GM19239 (cell line): ENCODE results near the gene C4BPB.
"Not testable (repeated sequence)": the region's sequence is repeated elsewhere in the genome, so short reads cannot be mapped to it uniquely, and the experiment has no call there.

Experiments
- DNase-seq: peaks from one replicate; pipeline ENCODE4 v3.0.0; 2011; ENCODE audit warnings: low spot score; ENCODE audit not compliant: insufficient read length
- FAIRE-seq: peaks from 2 replicates; lab custom pipeline; 2011; peaks lifted over from hg19 to GRCh38; lab: Jason Lieb, UNC

Gene C4BPB, protein sequence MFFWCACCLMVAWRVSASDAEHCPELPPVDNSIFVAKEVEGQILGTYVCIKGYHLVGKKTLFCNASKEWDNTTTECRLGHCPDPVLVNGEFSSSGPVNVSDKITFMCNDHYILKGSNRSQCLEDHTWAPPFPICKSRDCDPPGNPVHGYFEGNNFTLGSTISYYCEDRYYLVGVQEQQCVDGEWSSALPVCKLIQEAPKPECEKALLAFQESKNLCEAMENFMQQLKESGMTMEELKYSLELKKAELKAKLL

DNA sequence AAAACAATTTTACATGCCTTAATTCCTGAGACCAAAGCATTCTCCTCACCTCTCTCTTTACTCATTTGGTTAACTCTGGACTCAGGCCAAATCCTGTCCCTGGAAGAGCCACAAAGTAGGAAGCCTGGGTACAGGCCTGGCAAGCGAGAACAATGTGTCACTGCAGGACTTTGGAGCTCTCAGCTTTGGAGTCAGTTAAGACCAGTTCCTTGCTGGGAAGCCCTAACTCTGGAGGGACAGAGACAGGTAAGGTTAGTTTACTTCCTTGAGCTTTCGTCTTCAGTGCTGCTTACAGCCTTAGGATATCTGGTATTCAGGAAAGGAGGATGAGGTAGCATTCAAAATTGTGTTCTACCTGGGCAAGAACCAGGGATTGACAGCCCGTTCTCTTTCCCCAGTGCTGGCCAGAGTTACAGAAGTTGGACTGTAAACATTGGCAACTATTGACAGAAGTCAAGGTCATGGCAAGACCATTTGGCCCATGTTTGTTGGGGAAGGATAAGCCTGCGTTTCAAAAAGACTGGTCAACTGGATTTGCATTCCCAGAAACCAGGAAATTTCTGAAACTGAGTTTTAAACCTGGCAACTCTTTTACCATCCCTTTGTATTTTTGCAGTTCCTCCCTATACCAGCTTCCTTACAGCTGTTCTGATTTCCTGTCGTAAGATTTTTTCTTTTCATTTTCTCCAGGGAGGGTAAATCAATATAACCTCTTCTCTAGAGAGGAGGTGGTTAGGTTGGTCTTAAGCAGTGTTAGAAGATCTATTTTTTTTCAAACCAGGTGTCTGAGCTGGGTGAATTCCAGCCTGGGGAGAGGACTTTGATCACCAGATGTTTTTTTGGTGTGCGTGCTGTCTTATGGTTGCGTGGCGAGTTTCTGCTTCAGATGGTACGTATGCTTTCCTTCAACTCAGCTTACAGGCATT is at the start of gene C4BPB:
Gene C4BPB (plus strand): TSS at position 160 of the 926 bp plus-strand sequence. CDS start 672 bp downstream, at position 832.
- DNase-seq = no peak
- peak; percentile 66 for FAIRE-seq

DNA sequence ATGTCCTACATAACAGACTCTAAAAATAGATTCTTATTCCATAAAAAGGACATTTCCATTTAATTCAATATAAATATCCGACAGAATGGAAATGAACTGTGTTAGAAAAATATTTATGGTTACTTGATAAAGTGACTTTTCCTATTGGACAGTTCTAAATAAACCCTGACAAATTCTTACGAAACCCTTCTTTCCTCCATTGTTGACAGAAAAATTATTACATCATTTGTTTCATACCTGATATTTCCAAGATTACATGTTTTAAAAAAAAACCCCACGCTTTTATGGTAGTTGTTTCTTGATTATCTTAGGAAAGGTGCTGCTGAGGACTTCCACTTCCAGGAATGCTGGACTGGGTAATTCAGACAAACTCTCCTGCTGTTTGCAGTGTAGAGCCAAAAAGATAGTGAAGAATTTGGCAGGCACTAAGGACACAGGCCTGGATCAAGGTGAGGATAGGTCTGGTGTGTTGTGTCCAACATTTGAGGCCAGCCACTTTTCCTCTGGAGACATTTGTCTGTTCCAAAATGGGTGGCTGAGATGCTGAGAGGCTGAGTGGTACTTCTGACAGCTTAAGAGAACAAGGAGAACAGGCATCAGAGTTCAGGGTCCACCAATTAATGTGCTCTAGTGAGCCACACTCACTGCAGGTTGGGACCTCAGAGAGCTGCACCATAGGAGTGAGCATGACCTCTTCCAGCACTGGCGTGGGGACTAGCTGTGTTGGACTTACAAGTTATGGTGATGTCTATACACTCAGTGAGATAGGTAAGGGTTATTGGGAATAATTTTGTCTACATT is 49.1 kb upstream of the C4BPB start:
- no peak for FAIRE-seq
- DNase-seq = no peak

DNA sequence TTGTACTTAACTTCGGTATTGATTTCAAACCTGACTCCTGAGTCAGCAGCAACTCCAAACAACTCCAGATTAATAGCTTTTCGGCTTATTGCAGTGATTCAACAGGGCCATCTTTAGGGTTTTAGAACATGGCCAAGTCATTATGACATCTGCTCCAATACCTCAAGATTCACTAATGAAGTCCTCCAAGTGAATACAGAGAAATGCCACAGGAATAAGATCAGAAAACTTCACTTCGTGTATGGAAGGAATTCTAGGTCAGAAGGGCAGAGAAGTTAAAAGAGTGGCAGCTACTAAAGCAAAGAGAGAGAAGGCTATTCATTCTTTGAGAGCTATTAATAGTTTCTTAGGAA is 48.5 kb upstream of the C4BPB start:
- no peak for DNase-seq
- no peak for FAIRE-seq

DNA sequence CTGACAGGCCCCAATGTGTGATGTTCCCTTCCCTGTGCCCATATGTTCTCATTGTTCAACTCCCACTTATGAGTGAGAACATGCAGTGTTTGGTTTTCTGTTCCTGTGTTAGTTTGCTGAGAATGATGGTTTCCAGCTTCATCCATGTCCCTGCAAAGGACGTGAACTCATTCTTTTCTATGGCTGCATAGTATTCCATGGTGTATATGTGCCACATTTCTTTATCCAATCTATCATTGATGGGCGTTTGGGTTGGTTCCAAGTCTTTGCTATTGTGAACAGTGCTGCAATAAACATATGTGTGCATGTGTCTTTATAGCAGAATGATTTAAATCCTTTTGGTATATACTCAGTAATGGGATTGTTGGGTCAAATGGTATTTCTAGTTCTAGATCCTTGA is 47.3 kb upstream of the C4BPB start:
- not testable (repeated sequence) for DNase-seq, FAIRE-seq

DNA sequence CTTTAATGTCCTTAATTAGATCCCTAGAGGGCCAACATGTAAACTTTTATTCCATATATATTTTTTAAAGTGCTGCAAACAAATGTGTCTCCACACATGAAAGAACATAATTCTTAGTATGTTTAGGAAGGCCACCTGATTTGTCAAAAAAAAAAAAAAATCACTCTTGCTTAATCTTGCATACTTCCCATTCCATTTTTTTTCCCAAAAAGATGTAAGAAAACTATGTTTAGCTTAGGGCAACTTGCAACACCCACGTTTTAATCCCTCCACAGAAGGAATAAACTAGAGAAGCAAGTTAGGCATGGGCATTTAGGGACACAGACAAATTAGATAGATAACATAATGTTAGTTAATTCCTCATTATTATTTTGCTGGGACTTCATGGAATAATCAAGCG is 43.2 kb upstream of the C4BPB start:
- FAIRE-seq = no peak
- no peak for DNase-seq

DNA sequence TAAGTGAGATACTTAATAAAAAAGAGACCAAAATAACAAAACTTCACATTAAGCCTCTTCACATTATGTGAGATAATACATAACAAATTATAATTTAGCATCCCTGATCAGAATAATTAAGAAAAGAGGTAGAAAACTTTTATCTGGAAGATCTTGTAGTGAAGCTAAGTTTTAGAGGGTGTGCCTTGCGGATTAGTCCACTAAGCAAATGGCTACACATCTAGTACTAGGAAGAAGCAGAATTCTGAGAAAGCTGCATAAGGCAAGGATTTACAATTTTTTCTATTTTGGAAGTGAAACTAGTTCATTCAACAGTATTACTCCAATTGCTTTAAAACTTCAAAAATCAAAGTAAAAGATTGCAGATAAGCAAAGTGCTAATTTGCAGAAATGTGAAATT is 41.2 kb upstream of the C4BPB start:
- FAIRE-seq = no peak
- DNase-seq = no peak

DNA sequence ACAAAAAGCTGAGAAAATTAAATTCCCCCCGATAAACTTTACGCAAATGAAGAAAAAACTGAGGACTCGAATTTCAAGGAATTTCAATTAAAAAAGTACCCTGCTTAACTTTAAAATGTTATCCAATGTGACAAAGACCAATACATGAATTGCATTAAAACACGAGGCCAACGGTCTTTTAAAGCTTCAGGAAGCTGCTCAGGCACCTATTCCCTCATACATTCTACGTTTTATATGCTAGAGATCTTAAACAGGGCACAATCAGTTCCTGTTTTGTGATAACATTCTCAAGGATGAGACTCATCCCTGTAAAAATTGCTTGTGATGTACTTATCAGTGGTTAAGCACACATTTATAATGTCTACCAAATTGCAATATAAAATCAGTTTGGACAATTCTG is 40.6 kb upstream of the C4BPB start:
- DNase-seq (no peak), FAIRE-seq (no peak)

DNA sequence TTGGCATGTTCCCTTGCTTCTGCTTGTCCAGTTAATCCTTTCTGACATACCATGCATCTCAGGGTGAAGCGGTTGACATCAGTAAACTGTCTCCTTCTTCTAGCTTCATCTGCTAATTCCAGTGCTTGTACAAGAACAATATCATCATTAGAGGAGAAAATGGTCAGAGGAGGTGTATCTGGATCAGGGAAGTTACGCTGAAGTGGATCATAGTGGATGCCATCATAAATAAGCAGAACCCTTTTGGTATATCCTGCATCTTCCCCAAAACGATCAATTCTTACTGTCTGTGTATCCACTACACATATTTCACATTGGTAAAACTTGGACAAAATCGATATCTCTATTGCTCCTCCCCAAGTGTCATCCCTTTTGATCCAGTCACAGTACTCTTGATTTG is 39.6 kb upstream of the C4BPB start:
- FAIRE-seq = no peak

DNA sequence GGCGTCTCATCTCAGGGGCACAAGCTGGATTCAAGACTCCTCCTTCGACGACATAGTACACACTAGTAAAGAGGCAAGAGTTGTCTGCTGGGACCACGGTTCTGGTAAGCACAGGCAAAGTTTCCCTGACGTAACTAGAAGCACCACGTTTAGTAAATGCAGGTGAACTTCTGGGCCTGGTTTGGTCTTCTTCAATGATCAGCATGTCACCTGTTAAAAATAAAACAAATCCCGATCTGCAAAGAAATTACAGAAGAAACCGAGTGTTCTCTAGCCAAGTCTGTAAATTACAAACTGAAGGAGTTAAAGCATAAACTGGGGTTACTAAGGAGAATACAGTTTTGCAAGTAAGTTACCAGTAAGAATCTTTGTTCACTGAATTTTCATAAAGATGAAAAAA is 39.1 kb upstream of the C4BPB start:
- FAIRE-seq (no peak), DNase-seq (no peak)

More for the DNA sequence above, 39.6 kb upstream of the C4BPB start:
- DNase-seq = no peak

DNA sequence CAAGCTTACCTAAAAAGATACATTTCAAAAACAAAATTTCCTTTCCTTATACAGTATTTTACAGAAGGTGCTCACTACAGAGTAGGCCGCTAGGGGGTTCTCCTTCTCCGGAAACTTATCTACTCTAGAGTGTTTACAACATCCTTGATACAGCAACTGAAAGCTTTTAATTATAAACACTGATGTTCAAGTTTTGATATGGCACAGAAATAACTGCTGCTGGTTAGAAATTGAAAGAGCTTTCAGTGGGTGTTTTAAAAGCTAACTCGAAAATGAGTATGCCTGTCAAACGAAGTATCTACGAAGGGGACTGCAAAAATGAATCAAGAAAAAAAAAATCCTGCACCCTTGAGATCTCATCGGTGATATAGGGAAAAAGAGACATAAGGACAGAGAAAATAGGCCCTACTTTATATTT is 38.7 kb upstream of the C4BPB start:
- FAIRE-seq = peak; percentile 51
- DNase-seq = peak; percentile 27

DNA sequence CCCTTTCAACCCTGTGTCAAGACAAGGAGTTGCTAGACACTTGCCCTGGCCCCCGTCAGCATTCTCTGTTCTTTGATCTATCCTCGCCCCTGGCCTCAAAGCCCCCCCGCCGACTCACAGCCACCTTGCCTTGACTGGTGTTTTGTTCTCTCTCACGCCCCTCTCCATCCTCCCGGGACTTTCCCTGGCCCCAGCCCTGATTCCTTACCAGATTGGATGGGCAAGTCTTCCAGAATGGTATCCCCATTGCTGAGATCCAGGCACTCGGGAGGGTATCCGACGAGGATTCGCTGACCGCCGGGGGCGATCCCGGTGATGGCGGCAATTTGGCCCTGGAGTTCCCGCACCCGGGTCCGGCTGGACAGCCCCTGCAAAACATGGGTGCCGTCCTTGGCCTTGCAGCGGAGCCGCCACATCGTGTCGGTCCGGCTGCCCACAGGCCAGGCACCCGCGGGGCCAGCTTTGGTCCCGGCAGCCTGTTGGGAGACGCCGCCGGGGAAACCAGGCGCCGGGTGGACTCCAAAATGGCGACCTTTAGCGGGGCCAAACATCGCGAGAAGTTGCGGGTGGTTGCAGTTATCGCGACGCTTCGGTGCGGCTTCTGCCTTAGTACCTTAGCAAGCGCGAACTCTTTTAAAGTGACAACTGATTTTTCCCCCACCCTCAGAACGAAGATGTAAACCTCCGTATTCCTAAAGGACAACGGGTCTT is 38.0 kb upstream of the C4BPB start:
- FAIRE-seq = peak; percentile 85
- DNase-seq = peak; percentile 73

DNA sequence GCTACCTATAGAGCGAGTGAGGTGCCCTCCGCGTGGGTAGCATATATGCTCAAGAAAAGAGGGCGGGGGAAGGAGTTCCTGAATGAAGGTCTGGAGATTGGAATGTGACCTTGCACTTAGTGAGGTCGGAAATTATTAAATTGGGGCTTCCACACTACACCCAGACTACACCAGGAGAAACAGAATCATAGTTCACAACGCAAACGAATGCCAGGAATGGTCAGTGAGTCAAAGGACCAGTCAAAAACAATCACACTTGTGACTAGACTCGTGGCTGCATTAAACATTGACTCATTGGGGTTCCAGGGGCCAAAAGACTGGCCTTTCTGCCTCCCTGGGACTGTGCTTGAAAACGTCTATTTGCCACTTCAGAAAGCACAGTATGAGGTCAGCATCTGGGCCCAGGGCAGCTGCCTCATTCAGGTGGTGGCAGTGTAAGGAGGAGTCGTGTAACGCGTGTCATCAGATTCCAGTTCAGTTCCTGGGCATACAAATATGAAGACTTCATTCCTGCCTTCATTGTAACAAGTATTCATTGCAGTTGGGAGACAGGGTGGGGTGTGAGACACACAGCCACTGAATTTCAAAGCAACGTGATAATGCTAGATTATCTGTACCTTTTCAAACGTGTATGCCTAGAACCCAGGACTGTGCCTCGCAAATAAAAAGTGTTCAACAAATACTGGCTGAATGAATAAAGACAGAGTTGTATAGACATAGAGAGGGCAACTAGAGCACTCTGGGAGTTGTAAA is 37.3 kb upstream of the C4BPB start, which contains the start of gene YOD1:
Gene YOD1 (minus strand): TSS at position 18 of the 753 bp plus-strand sequence. CDS start 178 bp downstream, outside the sequence.
- DNase-seq = no peak
- FAIRE-seq = peak; percentile 39

DNA sequence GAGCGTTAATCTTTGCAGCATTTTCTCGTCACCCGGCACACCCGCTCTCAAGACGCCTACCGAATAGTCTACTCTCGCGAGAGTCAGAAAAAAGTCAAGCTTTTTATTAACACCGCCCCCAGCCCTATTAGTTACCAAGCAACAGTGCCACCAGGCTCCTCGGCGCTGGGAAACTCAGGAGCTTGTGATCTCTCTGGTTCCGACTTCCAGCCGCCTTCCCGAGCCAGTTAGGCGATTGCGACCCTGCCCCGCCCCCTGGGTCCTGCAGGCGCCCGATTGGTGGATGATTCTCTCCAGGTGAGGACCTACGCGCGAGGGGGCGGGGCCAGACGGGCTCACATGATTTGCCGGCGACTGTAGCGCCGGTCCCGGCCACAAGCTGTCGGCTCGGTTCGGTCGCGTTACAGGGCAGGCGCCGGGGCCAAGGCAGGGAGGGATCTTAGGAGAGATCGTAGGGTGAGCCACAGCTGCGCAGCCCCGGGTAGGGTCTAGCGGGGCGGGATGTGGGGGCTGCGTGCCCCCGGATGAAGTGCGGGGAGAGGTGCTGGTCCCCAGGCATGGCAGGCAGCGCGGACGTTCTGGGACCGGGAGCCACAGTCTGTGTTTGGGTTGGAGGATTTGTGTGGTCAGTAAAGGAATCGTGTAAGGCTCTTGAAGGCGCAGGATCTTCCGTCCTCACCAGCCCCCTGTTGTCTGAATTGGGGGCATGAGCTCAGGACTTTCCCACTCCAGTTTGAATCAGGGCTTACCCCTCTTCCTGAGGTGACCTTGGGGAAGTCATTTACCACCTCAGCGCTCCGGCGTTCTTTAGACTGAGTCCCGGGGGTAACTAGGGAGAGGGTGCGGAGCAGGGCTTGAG is 35.5 kb upstream of the C4BPB start, which contains the start of gene PFKFB2:
Gene PFKFB2 (plus strand): TSS at position 365 of the 859 bp plus-strand sequence. CDS start 1,443 bp downstream, outside the sequence.
- FAIRE-seq = peak; percentile 21
- DNase-seq = peak; percentile 79

DNA sequence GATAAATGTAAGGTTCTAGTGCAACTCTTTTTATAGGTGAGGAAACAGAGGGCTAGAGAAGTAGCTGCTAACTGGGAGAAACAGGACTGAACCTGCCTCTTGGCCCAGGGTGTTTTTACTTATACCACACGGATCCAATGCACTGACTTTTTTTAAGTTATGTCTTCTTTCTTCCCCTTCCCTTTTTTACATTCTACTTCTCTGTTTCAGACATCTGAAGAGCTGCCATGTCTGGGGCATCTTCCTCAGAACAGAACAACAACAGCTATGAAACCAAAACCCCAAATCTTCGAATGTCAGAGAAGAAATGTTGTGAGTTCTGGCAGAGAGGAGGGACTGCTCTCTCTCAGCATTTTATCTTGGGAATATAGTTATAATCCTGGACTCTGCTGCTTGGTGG is 34.2 kb upstream of the C4BPB start:
- FAIRE-seq (no peak), DNase-seq (no peak)

DNA sequence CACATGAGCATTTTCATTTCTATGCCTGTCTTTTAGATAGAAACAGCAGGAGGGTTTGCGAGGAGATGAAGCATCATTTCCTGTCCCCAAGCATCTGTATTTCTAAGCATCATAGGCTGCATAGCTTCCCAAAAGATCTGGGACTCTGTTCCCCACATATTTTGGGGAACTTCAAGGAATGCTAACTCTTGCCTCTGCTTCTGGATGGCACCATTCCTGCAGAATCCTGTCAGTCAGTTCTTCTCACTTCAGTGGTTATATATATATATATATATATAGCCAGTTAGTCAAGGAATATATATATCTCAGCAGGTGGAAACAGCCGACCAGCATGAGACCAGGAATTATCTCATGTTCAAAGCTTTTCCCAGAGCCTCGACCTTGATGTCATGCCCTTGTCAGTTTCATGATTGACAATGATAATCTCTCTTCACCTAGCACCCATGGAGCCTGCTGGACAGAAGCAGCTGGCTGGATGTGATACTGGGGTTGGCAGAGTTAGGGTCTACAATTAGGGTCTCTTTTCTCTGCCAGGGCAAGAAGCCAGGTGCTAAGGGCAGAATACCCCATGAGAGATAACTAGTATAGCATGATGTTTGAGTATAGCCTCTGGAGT is 33.2 kb upstream of the C4BPB start:
- FAIRE-seq = no peak
- DNase-seq = no peak

DNA sequence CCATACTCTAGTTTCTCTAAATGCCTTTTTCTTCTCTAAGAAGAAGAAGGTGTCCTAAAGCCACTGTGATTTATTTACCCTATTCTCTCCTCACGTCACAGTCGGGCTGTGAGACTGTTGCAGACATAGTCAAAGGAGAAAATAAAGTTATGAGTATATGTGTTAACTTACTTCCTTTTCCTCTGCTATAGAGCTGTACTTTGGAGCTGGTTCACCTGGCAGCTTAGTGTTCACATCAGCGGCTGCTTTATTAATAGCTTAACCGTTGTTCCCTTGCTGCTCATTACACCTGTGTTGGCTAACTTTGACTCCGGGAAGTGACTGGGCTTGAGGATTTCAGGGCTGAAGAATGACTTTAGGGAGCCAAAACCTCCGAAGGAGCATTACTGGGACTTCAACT is 32.0 kb upstream of the C4BPB start:
- FAIRE-seq (no peak), DNase-seq (no peak)

DNA sequence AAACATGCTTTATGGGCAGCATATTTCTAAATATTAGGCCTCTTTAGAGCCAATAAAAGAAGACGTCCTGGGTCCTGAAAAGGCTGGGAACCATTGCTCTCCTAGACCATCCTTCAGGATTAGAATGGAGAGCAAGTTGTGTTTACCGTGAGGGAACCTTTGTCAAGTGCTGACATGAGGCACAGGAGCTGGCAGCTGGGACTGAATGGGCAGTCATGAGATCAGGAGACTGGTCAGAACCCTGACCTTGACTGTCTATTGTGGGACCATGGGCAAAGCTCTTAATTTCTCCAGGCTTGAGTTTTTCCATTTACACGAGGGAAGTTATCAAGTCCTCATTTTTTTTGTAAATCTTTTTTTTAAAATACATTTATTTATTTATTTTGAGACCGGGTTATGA is 30.4 kb upstream of the C4BPB start:
- no peak for FAIRE-seq
- DNase-seq = no peak
